ENCODE results near the gene SLC26A9. TPM values are rescaled to one million over a fixed set of nuclear protein-coding genes. Genes with fewer than 3 reads are reported as not detected.

Gene SLC26A9
- polyA plus RNA-seq, 1 of the 3 experiments (the other 2 are of a cell fraction), result not detected

DNA sequence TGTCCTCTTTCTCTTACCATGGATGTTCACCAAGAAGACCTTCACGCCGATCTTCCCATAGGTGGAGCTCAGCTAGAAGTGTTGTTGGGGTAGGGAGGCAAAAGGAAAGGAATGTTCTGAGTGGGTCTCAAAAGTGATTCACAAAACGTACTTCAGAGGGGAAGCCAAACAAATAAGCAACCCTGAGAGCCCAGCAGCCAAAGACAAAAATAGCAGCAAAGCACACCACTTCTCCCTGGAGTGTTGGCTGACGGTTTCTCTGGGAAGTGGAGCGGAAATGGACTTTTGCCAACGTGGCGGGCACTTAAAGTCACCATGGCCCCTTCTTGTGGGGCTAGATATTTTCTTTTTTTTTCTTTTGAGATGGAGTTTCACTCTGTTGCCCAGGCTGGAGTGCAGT is 23.1 kb downstream of the SLC26A9 start:
- no peak overlapping the region for H2AFZ ChIP-seq (ENCODE audit: low read depth)
- TF ChIP-seq, protein P1, sequence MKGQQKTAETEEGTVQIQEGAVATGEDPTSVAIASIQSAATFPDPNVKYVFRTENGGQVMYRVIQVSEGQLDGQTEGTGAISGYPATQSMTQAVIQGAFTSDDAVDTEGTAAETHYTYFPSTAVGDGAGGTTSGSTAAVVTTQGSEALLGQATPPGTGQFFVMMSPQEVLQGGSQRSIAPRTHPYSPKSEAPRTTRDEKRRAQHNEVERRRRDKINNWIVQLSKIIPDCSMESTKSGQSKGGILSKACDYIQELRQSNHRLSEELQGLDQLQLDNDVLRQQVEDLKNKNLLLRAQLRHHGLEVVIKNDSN (IDR thresholded peaks at IDR 0.05; ENCODE audit: borderline replicate concordance, low read depth), result no peak
- TF ChIP-seq RAD21 (IDR thresholded peaks at IDR 0.05; ENCODE audit: low read length), result no peak
- TF ChIP-seq RFX5 (IDR thresholded peaks at IDR 0.05; ENCODE audit: low read length), result no peak
- no peak for TF ChIP-seq FOXM1 (IDR thresholded peaks at IDR 0.05; ENCODE audit: low read depth)
- TF ChIP-seq, protein P2, sequence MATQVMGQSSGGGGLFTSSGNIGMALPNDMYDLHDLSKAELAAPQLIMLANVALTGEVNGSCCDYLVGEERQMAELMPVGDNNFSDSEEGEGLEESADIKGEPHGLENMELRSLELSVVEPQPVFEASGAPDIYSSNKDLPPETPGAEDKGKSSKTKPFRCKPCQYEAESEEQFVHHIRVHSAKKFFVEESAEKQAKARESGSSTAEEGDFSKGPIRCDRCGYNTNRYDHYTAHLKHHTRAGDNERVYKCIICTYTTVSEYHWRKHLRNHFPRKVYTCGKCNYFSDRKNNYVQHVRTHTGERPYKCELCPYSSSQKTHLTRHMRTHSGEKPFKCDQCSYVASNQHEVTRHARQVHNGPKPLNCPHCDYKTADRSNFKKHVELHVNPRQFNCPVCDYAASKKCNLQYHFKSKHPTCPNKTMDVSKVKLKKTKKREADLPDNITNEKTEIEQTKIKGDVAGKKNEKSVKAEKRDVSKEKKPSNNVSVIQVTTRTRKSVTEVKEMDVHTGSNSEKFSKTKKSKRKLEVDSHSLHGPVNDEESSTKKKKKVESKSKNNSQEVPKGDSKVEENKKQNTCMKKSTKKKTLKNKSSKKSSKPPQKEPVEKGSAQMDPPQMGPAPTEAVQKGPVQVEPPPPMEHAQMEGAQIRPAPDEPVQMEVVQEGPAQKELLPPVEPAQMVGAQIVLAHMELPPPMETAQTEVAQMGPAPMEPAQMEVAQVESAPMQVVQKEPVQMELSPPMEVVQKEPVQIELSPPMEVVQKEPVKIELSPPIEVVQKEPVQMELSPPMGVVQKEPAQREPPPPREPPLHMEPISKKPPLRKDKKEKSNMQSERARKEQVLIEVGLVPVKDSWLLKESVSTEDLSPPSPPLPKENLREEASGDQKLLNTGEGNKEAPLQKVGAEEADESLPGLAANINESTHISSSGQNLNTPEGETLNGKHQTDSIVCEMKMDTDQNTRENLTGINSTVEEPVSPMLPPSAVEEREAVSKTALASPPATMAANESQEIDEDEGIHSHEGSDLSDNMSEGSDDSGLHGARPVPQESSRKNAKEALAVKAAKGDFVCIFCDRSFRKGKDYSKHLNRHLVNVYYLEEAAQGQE (IDR thresholded peaks at IDR 0.05; ENCODE audit: low read depth, low read length), result no peak
- no peak for TF ChIP-seq ELF1 (IDR thresholded peaks at IDR 0.05)
- no peak for TF ChIP-seq RCOR1 (IDR thresholded peaks at IDR 0.05; ENCODE audit: low read length)
- no peak for TF ChIP-seq USF2 (IDR thresholded peaks at IDR 0.05; ENCODE audit: borderline replicate concordance, low read depth, low read length)
- TF ChIP-seq TEAD4 (IDR thresholded peaks at IDR 0.05; ENCODE audit: borderline replicate concordance, insufficient read depth), result no peak
- TF ChIP-seq CHD2 (IDR thresholded peaks at IDR 0.05; ENCODE audit: low read length, partially characterized antibody), result no peak
- TF ChIP-seq CTCF (IDR thresholded peaks at IDR 0.05), result no peak
- TF ChIP-seq RXRA (IDR thresholded peaks at IDR 0.05; ENCODE audit: borderline replicate concordance, low read depth), result no peak
- no peak for TF ChIP-seq YY1 (IDR thresholded peaks at IDR 0.05; ENCODE audit: low read depth)
- no peak for TF ChIP-seq GABPA (IDR thresholded peaks at IDR 0.05; ENCODE audit: low read depth)
- TF ChIP-seq EZH2phosphoT487 (IDR thresholded peaks at IDR 0.05; ENCODE audit: borderline replicate concordance, low read depth), result no peak
- H3K4me3 ChIP-seq (ENCODE audit: low read depth in 2 of 2, low read length in 1 of 2), result no peak overlapping the region
- no peak overlapping the region for H3K27ac ChIP-seq (ENCODE audit: low read depth in 2 of 2, low read length in 1 of 2)
- ChIA-PET POLR2A (interaction anchor here (1.8 kb wide), 1 partner anchor 57 kb away, joined by 10 read pairs; no protein-coding TSS in a partner anchor), CTCF (interaction anchor here (1.0 to 10.3 kb wide), 19 partner anchors 9 to 1058 kb away, joined by 3 to 271 read pairs (median 11); partner anchors contain the start of gene SLC26A9)
- no peak for DNase-seq
- H3K9me3 ChIP-seq, result no peaks in the 10 kb centered on the region
- 68% methylated on average over 7 of the region's 7 CpGs for WGBS (ENCODE audit: low lambda C conversion rate)
- no peaks in the 10 kb centered on the region for H4K20me1 ChIP-seq (ENCODE audit: insufficient read depth)
- H3K27me3 ChIP-seq (ENCODE audit: insufficient read depth), result no peaks in the 10 kb centered on the region
- no peaks in the 10 kb centered on the region for H3K79me2 ChIP-seq (ENCODE audit: insufficient read depth)
- no peaks in the 10 kb centered on the region for H3K36me3 ChIP-seq (replicated peaks in 1 of 2; ENCODE audit: control insufficient read depth in 1 of 2, insufficient read depth in 2 of 2, low read length in 1 of 2)
- no peaks in the 10 kb centered on the region for H3F3A ChIP-seq (replicated peaks; ENCODE audit: insufficient read depth)
- H3K9me2 ChIP-seq, result no peaks in the 10 kb centered on the region
- H3K9ac ChIP-seq, result no peak overlapping the region
- no peak overlapping the region for H3K4me2 ChIP-seq
- H3K4me1 ChIP-seq (ENCODE audit: control insufficient read depth in 1 of 2, insufficient read depth in 2 of 2, low read depth in 1 of 2, low read length in 1 of 2), result no peaks in the 10 kb centered on the region
